Measurements from ENCODE around the gene ACADSB. TPM values are rescaled to one million over a fixed set of nuclear protein-coding genes. Genes with fewer than 3 reads are reported as not detected.

ACADSB gene
- total RNA-seq, 1 experiment from 2014 or later: 8.4 TPM

- no peak for DNase-seq (ENCODE audit: low read depth, low spot score)
- in situ Hi-C loops (cut with HindIII; ENCODE audit: low pct_unique_long_range_greater_than_20kb, low sequenced_read_pairs): no loop called here
These were observed 10.4 kb upstream of the ACADSB start for GRCh38 chr10:122998360-122998917.

DNA sequence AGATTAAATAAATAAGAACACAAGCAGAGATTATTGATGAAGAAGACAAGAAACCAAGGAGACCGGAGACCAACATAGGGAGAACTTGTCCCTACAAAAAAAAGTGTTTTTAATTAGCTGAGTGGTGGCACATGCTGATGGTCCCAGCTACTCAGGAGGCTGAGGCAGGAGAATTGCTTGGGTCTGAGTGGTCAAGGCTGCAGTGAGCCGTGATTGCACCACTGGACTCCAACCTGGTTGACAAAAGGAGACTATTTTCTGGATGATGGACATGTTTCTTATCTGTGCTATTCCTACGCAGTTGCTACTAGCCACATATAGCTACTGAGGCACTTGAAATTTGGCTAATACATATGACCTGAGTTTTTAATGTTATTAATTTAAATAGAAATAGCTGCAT lies 9.9 kb upstream of the ACADSB start:
- no peak for DNase-seq (ENCODE audit: low read depth, low spot score)
- in situ Hi-C loops (cut with HindIII; ENCODE audit: low pct_unique_long_range_greater_than_20kb, low sequenced_read_pairs): no loop called here

DNA sequence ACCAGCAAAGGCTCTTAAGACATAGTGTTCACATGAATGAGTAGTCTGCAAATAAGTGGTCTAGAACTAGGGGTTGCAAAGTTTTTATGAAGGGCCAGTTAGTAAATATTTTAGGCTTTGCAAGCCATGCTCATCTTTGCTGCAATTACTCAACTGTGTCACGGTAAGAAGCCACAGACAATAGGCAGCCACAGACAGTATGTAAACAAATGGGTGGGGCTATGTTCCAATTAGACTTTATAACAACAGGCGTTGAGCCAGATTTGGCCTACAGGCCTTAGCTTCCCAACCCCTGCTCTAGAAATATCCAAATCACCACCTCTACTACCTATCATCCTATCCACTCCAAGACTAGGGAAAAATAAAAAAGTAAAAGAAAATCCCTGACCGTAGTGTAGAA lies 9.5 kb upstream of the ACADSB start:
- no peak for DNase-seq (ENCODE audit: low read depth, low spot score)
- in situ Hi-C loops (cut with HindIII; ENCODE audit: low pct_unique_long_range_greater_than_20kb, low sequenced_read_pairs): no loop called here

- DNase-seq (ENCODE audit: low read depth, low spot score): no peak
- in situ Hi-C loops (cut with HindIII; ENCODE audit: low pct_unique_long_range_greater_than_20kb, low sequenced_read_pairs): no loop called here
These were observed 8.7 kb upstream of the ACADSB start for GRCh38 chr10:123000155-123000554.

DNA sequence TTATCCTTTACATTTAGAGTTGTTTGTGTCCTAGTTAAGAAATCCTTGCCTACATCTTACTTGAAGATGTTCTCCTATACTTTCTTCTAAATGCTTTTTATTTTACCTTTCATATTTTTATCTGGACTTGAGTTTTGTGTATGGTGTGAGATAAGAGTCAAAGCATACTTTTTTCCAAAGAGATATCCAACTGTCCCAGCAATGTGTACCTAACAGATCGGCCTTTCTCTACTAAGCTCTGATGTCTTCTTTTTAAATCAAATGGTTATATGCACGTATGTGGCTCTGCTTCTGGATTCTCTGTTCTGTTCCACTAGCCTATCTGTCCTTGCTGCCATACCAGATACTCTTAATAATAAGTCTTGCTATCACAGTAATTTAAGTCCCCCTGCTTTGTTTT lies 7.4 kb upstream of the ACADSB start:
- in situ Hi-C loops (cut with HindIII; ENCODE audit: low pct_unique_long_range_greater_than_20kb, low sequenced_read_pairs): no loop called here
- DNase-seq (ENCODE audit: low read depth, low spot score): no peak

- in situ Hi-C loops (cut with HindIII; ENCODE audit: low pct_unique_long_range_greater_than_20kb, low sequenced_read_pairs): no loop called here
- no peak for DNase-seq (ENCODE audit: low read depth, low spot score)
These were observed 4.5 kb upstream of the ACADSB start for GRCh38 chr10:123004298-123004697.

DNA sequence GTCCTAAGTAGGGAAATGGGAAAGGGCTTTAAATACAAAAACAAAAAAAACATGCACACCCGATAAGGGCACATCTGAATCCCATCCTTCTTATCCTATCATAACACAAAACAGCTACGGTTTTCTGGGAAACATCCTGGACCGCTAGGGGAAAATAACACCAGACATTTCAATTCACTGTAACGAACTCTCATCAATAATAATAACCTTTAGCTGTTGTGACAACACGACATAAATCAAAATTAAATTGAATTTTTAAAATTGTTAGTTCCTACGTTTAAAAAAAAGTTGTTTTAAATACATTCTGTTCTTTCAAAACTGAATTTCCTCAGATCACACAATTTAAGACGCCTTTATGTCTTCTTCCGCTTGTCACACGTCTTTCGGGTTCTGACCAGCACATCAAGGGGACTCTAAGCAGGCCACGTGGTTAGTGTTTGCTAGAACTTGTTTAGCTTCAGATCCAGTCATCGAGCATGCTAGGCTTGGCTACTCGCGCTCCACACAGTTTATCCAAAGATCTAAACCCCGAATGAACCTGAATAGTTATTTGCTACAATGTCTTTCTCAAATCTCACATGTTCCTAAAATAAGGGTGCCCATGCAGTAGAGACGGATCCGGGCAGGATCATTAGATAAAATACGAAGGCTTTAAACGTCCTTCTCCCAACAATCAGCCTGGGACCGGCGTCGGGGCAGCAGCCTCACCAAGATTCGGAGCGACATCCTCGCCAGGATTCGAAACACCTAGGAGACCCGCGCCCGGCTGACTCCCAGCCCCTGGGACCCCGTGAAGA lies 1.1 kb upstream of the ACADSB start:
- in situ Hi-C loops (cut with HindIII; ENCODE audit: low pct_unique_long_range_greater_than_20kb, low sequenced_read_pairs): no loop called here
- DNase-seq (ENCODE audit: low read depth, low spot score): peak; percentile 36

GRCh38 chr10:123009105-123009820 lies 457 bp downstream of the ACADSB start:
- in situ Hi-C loops (cut with HindIII; ENCODE audit: low pct_unique_long_range_greater_than_20kb, low sequenced_read_pairs): no loop called here
- no peak for DNase-seq (ENCODE audit: low read depth, low spot score)

GRCh38 chr10:123011987-123012386 lies 3.2 kb downstream of the ACADSB start:
- DNase-seq (ENCODE audit: low read depth, low spot score): no peak
- in situ Hi-C loops (cut with HindIII; ENCODE audit: low pct_unique_long_range_greater_than_20kb, low sequenced_read_pairs): no loop called here

DNA sequence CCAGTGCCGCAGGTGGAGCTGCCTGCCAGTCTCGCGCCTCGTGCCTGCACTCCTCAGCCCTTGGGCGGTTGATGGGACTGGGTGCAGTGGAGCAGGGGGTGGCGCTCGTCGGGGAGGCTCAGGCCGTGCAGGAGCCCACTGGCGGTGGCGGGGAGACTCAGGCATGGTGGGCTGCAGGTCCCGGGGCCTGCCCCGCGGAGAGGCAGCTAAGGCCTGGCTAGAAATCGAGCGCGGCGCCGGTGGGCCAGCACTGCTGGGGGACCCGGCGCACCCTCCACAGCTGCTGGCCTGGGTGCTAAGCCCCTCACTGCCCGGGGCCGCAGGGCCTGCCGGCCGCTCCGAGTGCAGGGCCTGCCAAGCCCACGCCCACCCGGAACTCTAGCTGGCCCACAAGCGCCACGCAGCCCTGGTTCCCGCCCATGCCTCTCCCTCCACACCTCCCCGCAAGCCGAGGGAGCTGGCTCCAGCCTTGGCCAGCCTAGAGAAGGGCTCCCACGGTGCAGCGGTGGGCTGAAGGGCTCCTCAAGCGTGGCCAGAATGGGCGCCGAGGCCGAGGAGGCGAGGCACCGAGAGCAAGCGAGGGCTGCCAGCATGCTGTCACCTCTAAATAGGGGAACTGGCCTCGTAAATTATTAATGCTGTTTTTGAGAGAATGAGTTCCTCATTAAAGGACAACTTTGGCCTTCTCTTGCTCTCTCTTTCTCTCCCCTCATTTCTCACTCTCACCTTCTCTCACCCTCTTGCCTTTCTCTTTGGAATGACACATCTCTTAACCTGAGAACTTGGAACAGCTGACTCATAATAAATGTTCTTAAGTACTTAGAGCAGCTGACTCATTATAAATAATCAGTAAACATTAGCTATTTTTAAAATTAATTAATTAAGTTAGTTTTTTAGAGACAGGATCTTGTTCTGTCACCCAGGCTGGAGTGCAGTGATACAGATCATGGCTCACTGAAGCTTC lies 4.9 kb downstream of the ACADSB start:
- DNase-seq (ENCODE audit: low read depth, low spot score): no peak

GRCh38 chr10:123014772-123015171 lies 6.0 kb downstream of the ACADSB start:
- in situ Hi-C loops (cut with HindIII; ENCODE audit: low pct_unique_long_range_greater_than_20kb, low sequenced_read_pairs): no loop called here
- no peak for DNase-seq (ENCODE audit: low read depth, low spot score)

More for the DNA sequence above, 4.9 kb downstream of the ACADSB start:
- in situ Hi-C loops (cut with HindIII; ENCODE audit: low pct_unique_long_range_greater_than_20kb, low sequenced_read_pairs): no loop called here

DNA sequence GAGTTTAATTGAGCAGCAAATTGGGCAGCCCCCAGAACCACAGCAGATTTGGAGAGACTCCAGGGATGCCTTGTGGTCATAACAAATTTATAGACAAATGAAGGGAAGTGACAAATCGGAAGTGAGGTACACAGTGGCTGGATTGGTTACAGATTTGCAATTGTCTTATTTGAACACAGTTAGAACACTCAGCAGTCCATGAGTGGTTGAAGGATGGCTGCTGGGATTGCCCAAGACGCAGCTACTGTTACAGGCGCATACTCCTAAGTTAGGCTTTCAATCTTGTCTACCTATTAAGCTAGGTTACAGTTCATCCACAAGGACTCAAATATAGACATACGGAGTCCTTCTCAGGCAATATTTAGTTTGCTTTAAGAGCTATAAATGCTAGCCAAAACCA lies 7.4 kb downstream of the ACADSB start:
- in situ Hi-C loops (cut with HindIII; ENCODE audit: low pct_unique_long_range_greater_than_20kb, low sequenced_read_pairs): no loop called here

GRCh38 chr10:123017421-123018165 lies 8.8 kb downstream of the ACADSB start:
- DNase-seq (ENCODE audit: low read depth, low spot score): no peak
- in situ Hi-C loops (cut with HindIII; ENCODE audit: low pct_unique_long_range_greater_than_20kb, low sequenced_read_pairs): no loop called here

More for the DNA sequence above, 7.4 kb downstream of the ACADSB start:
- no peak for DNase-seq (ENCODE audit: low read depth, low spot score)

DNA sequence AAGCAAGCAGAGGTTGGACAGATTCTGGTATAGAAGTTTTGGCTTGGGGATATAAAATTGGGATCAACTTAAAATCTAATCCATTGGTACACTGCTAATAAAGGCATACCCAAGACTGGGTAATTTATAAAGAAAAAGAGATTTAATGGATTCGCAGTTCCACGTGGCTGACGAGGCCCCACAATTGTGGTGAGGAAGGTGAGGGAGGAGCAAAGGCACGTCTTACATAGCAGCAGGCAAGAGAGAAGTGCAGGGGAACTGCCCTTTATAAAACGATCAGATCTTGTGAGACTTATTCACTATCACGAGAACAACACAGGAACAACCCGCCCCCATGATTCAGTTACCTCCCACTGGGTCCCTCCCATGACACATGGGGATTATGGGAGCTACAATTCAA lies 9.7 kb downstream of the ACADSB start:
- in situ Hi-C loops (cut with HindIII; ENCODE audit: low pct_unique_long_range_greater_than_20kb, low sequenced_read_pairs): no loop called here
- DNase-seq (ENCODE audit: low read depth, low spot score): no peak

DNA sequence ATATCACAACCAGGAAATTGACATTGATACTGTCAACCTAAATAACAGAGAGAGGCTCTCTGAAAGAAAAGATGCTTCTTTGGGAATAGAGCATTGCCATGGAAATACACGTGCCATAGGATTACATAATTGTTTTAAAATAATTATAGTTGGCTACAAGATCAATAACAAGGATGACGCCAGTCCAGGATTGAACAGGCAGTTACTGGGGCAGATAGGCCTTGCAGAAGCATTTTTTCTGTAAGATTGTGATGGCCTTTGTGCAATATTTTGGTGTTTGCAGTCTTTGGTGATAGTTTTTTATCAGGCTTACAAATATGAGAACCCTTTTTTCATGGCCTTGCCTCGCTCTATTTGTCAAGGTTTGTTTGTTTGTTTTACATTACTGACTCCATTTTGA lies 10.5 kb downstream of the ACADSB start:
- DNase-seq (ENCODE audit: low read depth, low spot score): no peak
- in situ Hi-C loops (cut with HindIII; ENCODE audit: low pct_unique_long_range_greater_than_20kb, low sequenced_read_pairs): no loop called here

- in situ Hi-C loops (cut with HindIII; ENCODE audit: low pct_unique_long_range_greater_than_20kb, low sequenced_read_pairs): no loop called here
- DNase-seq (ENCODE audit: low read depth, low spot score): no peak
These were observed 11.3 kb downstream of the ACADSB start for GRCh38 chr10:123019941-123020703.

Data from SK-MEL-5 (cell line).